Stimulated activated CD4-positive, alpha-beta T cell treated with anti-CD3 and anti-CD28 coated beads, Interleukin-2, amount 100 ng/mL, for 24 hours (primary cell): ENCODE results near the gene DHRS9.

Source experiments
- DNase-seq, 2 donors: peaks; one replicate each; pipeline ENCODE4 v3.0.0-alpha.2; 2020

The DHRS9 gene

DNA sequence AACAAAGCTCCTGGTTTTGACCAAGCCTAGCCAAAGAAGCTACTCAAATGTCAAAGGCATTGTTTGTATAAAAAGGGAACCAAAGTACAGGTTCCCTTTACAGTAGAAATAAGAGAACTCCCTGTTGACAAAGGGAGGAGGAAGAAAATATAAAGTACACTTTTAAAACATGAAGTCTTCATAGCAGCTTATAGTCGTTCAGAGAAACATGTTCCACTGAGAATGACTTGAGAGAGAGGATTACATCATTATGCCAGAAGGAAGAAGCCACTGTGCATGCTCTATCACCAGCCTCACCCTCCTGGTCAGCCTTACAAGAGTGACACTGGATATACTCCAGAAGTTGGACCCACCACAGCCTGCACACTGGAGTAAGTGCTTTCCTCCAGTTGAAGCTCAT lies 2.5 kb upstream of the DHRS9 start:
- no peak for DNase-seq

GRCh38 chr2:169069833-169070232 lies 470 bp downstream of the DHRS9 start:
- DNase-seq = no peak

GRCh38 chr2:169071455-169071854 lies 2.1 kb downstream of the DHRS9 start:
- no peak for DNase-seq

GRCh38 chr2:169072163-169072925 lies 3.0 kb downstream of the DHRS9 start:
- DNase-seq = no peak

DNA sequence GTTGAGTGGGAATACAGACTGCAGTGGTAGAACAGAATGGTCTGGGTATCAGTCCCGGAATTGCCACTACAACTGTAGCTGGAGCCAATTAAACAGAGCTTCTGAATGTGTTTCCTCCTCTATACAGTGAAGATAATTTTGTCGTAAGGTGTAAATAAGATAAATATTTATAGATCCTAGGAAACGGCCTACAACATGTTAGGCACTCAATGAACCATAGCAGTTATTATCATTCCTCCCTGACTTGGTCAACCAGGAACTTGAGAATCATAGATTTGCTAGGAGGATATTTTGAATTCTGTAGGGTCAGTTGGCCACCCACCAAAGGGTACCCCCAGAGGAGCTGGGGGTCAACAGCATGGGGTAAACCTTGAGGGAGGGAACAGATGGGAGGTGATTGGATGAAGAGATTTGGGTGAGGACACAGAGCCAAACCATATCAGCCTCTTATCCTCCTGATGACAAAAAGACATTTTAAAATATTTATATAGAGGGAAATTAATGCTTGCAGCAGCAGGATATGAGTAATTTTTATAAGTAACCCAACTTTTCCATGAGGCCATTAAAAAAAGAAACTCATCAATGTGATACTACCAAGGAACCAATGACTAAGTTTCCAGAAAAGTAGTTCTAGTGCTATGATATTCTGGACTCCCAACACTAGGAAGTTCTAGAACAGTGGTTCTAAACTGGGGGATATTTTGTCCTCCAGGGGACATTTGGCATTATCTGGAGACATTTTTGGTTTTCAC lies 4.0 kb downstream of the DHRS9 start:
- no peak for DNase-seq

DNA sequence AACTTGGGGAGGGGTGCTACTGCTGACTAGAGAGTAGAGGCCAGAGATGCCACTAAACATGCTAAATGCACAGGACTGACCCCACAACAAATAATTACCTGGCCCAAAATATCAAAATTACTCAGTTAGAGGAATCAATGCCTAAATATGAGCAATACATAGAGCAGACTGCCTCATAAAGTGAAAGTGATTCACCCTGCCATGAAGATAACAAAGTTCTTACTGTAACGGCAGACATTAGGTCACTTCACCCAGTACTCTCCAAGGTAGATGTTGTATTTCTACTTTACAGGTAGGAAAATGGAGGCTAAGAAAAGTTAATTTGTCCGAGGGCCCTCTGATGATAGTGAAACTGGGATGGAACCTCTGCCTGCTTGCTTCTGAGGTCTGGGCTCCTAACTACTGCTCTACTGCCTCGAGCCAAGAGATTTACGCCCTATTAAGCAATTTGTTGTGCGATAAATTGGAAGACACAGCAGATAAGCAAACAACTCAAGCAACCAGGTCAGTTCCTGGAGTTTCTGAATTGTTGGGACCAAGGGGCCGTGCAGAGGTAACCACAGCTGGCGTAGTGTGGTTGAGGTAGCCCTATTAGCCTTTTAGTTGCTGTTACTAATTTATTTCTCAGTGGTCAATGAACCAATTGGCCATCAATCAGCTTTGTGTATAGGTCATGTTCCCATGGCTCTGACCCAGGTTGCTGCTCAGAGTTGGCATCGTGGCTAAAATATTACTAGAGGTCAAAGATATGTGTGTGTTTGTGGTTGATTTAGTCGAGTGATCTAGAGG lies 4.8 kb downstream of the DHRS9 start:
- DNase-seq = no peak

DNA sequence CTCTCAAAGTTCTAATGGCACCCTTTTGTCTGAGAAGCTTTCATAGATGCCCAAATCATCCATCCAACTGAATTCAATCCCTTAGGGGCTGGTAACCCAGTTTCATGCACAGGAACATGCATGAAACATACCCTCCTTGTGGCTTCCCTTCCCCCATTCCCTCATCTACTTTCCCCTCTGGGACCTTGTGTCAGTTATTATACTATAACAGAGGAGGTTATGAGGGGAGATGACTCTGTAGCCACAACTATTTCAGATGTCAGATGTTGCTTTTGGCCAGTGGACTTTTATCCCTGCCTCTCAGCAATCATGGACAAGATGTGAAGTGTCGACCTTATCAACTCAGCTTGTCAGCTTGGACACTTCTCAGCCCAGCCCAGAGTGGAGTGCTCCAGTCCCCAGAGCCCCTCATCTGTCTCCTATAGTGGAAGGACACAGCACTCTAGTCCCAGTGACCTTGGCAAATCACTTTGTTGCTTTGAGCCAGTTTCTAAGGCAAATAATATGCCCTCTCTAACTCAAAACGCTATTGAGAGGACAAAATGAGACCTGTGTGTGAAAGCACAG lies 8.4 kb downstream of the DHRS9 start:
- DNase-seq = no peak

- DNase-seq = no peak
Measured at GRCh38 chr2:169080250-169081069, 11.1 kb downstream of the DHRS9 start.

DNA sequence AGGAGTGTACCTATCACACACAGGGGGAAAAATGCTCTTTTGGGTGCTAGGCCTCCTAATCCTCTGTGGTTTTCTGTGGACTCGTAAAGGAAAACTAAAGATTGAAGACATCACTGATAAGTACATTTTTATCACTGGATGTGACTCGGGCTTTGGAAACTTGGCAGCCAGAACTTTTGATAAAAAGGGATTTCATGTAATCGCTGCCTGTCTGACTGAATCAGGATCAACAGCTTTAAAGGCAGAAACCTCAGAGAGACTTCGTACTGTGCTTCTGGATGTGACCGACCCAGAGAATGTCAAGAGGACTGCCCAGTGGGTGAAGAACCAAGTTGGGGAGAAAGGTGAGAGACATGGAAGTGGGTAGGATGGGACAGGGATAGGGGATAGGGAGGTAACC lies 12.2 kb downstream of the DHRS9 start:
- DNase-seq = no peak

- no peak for DNase-seq
Measured at GRCh38 chr2:169082995-169083394, 13.6 kb downstream of the DHRS9 start.

GRCh38 chr2:169086893-169087467 lies 17.6 kb downstream of the DHRS9 start:
- DNase-seq = no peak

GRCh38 chr2:169087757-169088379 lies 18.5 kb downstream of the DHRS9 start:
- DNase-seq = no peak

DNA sequence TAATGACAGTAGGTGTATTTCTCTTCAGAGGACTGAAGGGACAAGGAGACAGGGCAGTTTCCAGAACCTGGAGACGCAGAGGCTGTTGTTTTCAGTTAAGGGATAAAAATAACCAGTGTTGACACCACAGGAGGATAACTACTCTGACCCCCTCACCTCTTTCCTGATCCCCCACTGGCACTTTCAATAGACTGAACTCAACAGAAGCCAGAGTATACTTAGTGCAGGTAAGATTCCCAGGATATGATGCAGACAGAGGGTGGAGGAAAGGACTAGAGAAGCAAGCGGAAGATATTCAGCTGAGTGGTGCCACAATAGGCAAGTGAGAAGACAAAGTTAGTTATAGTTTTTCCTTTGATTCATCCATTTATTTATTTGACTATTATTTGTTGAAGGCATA lies 19.8 kb downstream of the DHRS9 start:
- no peak for DNase-seq

DNA sequence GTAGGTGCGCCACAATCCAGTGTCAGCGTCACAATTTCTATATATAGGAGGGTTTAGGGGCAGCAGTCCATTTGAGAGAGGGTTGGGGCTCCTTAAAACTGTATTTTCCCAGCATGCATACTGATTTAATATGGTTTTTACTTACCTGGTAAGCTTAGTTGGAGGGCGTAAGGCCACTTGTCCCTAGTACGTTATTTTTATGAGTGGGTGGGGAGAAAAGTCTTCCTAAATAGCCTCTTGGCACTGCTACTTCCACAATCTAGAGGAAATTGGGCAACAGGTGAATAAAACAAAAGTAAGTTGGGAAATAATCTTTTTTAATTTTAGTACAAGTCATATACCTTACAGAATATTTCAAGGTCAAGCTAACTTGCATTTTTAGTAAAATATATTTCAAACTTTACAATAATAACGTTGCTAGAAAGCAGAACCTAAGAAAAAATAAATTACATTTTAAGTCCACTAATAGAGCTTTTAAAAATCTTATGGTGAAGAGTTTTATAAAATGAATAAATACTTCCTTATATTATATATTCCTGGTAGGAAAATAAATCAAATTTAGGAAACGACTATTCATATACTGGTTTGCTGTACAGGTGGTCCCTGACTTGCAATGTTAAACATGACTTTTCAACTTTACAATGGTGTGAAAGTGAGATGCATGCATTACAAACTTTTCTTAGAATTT lies 20.9 kb downstream of the DHRS9 start:
- no peak for DNase-seq

DNA sequence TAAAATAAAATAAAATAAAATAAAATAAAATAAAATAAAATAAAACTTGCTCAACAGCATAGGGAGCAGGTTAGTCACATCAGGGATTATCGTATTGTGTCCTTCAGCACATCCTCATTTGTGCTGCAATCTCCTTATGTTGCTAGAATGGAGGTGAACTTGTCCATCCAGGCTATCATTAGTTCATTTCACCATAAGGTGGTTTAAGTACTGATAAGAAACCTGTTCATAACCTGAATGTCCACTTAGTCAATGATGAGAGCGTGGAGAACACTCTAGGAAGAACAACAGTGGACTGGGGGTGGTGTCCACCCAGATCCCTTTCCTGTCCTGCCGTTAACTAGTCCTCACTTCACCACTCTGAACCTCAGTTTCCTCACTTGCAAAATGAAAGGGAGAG lies 21.9 kb downstream of the DHRS9 start:
- DNase-seq = no peak

GRCh38 chr2:169091761-169092519 lies 22.6 kb downstream of the DHRS9 start:
- DNase-seq = no peak

DNA sequence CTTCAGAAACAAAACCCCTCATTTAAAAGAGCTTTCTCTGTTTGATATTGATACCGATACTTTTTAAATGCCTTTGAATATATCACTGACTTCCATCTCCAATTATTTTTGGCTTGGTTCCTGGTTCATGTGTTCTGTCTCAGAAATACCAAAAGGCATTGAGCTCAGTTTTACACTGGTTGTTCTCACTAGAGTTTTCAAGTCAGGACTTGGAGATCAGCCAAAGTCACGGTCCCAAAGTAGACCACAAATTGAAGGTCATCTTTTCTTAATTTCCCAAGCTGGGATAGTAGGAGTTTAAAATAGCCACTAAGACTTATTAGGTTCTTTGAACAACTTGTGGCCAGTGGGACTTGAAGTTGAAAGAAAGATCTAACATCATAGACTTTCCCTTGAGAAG lies 24.2 kb downstream of the DHRS9 start:
- no peak for DNase-seq

DNA sequence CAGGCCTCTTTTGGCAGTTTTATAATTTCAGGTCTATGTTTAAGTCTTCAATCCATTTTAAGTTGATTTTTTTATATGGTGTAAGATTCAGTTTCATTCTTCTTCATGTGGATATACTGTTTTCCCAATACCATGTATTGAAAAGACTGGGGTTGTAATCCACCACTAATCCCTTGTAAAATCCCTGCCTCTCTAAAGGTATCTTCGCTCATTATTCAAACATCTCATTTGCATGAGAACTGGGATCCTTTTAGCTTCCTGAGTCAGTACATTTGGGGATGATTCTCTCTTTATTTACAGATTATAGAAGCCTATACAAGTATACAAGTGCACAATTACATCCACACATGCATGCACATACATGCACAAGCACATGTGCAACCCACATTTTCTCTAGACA lies 25.3 kb downstream of the DHRS9 start:
- no peak for DNase-seq

- DNase-seq = no peak
Measured at GRCh38 chr2:169095621-169096105, 26.3 kb downstream of the DHRS9 start.

GRCh38 chr2:169104848-169105247 lies 35.5 kb downstream of the DHRS9 start:
- DNase-seq = no peak
